ENCODE results near the gene LIX1L. TPM values are rescaled to one million over a fixed set of nuclear protein-coding genes. Genes with fewer than 3 reads are reported as not detected.
"Not testable (repeated sequence)": the region's sequence is repeated elsewhere in the genome, so short reads cannot be mapped to it uniquely, and the experiment has no call there.

Gene LIX1L
- total and polyA plus RNA-seq, 2 donors, result 13.1 to 22.0 TPM

DNA sequence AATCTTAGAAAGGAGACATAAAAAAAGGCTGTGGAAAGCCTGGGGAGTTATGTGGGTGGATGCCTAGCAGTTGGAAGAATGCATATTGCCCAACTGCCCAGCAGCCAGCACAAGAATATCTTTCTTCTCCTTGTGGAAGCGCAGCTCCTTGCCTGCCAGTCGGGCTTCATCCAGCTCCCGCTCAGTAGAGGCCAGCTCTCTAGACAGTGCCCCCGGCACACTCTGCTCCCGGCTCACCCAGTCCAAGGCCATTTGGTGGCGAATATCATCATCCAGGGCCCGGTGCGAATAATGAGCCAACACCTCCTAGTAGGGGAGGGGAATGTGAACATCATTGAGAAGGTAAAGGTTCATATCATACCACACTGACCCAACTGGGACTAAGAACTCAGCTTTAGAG, 21.6 kb downstream of the LIX1L start:
- H3K4me3 ChIP-seq (ENCODE audit: low read length in 2 of 2), result no peak overlapping the region
- no peaks in the 10 kb centered on the region for H3K27me3 ChIP-seq (ENCODE audit: control insufficient read depth in 2 of 2, insufficient read depth in 1 of 2, low read length in 1 of 2)
- H3K9me3 ChIP-seq (ENCODE audit: control insufficient read depth in 2 of 2, insufficient read depth in 1 of 2, low read length in 1 of 2), result no peaks in the 10 kb centered on the region
- 97% methylated on average over 8 of the region's 8 CpGs for WGBS
- DNase-seq (ENCODE audit: low read depth in 6 of 9, low spot score in 9 of 9), result no peak
- no peak overlapping the region for H3K27ac ChIP-seq (ENCODE audit: low read depth in 1 of 2, low read length in 1 of 2)
- peaks cover 0 to 4% of the 10 kb centered on the region in 2 donors for H3K4me1 ChIP-seq (ENCODE audit: control insufficient read depth in 2 of 2, insufficient read depth in 2 of 2, low read length in 2 of 2)
- H3K36me3 ChIP-seq (ENCODE audit: control insufficient read depth in 2 of 2, insufficient read depth in 2 of 2, low read length in 1 of 2), result peaks cover 13 to 28% of the 10 kb centered on the region in 2 donors

DNA sequence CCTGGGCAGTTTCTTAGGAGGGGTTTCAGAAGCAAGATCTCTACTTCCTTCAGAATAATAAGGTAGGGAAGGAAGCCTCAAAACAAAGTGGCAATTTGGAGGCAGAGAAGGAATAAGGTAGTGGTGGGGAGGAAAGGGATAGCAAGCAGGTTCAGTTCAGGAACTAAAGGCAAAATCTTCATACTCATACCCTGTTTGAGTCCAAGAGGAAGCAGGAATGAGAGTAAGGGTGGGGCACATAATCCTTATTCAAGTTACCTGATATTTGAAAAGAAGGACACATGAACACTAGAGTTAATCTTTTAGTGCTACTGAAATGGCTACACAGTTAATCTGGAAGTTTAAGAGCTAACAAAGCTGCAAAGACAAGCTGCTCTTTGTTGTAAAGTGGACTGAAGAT, 22.1 kb downstream of the LIX1L start:
- H3K27ac ChIP-seq (ENCODE audit: low read depth in 1 of 2, low read length in 1 of 2), result no peak overlapping the region

DNA sequence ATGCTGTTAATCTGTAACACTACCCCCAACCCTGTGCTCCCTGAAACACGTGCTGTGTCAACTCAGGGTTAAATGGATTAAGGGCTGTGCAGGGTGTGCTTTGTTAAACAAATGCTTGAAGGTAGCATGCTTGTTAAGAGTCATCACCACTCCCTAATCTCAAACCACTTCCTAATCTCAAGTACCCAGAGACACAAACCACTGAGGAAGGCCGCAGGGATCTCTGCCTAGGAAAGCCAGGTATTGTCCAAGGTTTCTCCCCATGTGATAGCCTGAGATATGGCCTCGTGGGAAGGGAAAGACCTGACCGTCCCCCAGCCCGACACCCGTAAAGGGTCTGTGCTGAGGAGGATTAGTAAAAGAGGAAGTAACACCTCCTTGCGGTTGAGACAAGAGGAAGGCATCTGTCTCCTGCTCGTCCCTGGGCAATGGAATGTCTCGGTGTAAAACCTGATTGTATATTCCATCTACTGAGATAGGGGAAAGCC, 25.3 kb downstream of the LIX1L start:
- Histone ChIP-seq H3K36me3 (ENCODE audit: control insufficient read depth in 2 of 2, insufficient read depth in 2 of 2, low read length in 1 of 2) (peaks cover 11 to 27% of the 10 kb centered on the region in 2 donors), H3K27ac (ENCODE audit: low read depth in 1 of 2, low read length in 1 of 2) (peak overlapping the region in 1 of 2 donors; percentile 47)
- H3K4me3 ChIP-seq (ENCODE audit: low read length in 2 of 2); H3K27me3 ChIP-seq (ENCODE audit: control insufficient read depth in 2 of 2, insufficient read depth in 1 of 2, low read length in 1 of 2); H3K9me3 ChIP-seq (ENCODE audit: control insufficient read depth in 2 of 2, insufficient read depth in 1 of 2, low read length in 1 of 2); H3K4me1 ChIP-seq (ENCODE audit: control insufficient read depth in 2 of 2, insufficient read depth in 2 of 2, low read length in 2 of 2): not testable (repeated sequence)
- DNase-seq (ENCODE audit: low read depth in 6 of 9, low spot score in 9 of 9), result peak in 1 of 9 donors; percentile 52
- 4% methylated on average over 9 of the region's 9 CpGs for WGBS

More for the DNA sequence above, 22.1 kb downstream of the LIX1L start:
- no peaks in the 10 kb centered on the region for H3K9me3 ChIP-seq (ENCODE audit: control insufficient read depth in 2 of 2, insufficient read depth in 1 of 2, low read length in 1 of 2)
- H3K36me3 ChIP-seq (ENCODE audit: control insufficient read depth in 2 of 2, insufficient read depth in 2 of 2, low read length in 1 of 2), result peaks cover 13 to 28% of the 10 kb centered on the region in 2 donors
- no peaks in the 10 kb centered on the region for H3K27me3 ChIP-seq (ENCODE audit: control insufficient read depth in 2 of 2, insufficient read depth in 1 of 2, low read length in 1 of 2)
- peaks cover 0 to 4% of the 10 kb centered on the region in 2 donors for H3K4me1 ChIP-seq (ENCODE audit: control insufficient read depth in 2 of 2, insufficient read depth in 2 of 2, low read length in 2 of 2)
- no peak overlapping the region for H3K4me3 ChIP-seq (ENCODE audit: low read length in 2 of 2)
- DNase-seq (ENCODE audit: low read depth in 6 of 9, low spot score in 9 of 9), result no peak

DNA sequence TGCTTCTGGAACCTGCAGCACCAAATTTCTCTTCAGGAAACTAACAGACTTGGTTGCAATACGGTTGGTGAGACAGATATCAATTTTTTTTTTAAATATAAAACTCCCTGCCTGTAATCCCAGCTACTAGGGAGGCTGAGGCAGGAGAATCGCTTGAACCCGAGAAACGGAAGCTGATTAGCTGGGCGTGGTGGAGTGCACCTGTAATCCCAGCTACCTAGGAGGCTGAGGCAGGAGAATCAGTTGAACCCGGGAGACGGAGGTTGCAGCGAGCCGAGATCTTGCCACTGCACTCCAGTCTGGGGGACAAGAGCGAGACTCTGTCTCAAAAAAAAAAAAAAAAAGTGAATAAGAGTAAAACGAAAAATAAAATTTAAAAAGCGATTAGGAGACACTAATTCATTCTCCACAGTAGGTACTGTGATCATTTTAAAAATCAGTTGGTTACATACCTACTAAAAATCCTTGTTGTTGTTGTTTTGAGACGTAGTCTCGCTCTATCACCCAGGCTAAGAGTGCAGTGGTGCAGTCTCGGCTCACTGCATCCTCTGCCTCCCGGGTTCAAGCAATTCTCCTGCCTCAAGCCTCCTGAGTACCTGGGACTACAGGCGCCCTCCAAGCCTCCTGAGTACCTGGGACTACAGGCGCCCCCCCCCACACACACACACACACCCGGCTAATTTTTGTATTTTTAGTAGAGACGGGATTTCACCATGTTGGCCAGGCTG, 29.7 kb downstream of the LIX1L start:
- H3K36me3 ChIP-seq (ENCODE audit: control insufficient read depth in 2 of 2, insufficient read depth in 2 of 2, low read length in 1 of 2), result peaks cover 10 to 16% of the 10 kb centered on the region in 2 donors
- 71% methylated on average over 20 of the region's 20 CpGs for WGBS
- peak in 1 of 9 donors; percentile 20 for DNase-seq (ENCODE audit: low read depth in 6 of 9, low spot score in 9 of 9)
- H3K27ac ChIP-seq (ENCODE audit: low read depth in 1 of 2, low read length in 1 of 2), result peak overlapping the region; percentile 97 to 99
- H3K9me3 ChIP-seq (ENCODE audit: control insufficient read depth in 2 of 2, insufficient read depth in 1 of 2, low read length in 1 of 2), result no peaks in the 10 kb centered on the region
- H3K27me3 ChIP-seq (ENCODE audit: control insufficient read depth in 2 of 2, insufficient read depth in 1 of 2, low read length in 1 of 2), result no peaks in the 10 kb centered on the region
- peaks cover 4 to 17% of the 10 kb centered on the region in 2 donors for H3K4me1 ChIP-seq (ENCODE audit: control insufficient read depth in 2 of 2, insufficient read depth in 2 of 2, low read length in 2 of 2)
- H3K4me3 ChIP-seq (ENCODE audit: low read length in 2 of 2), result peak overlapping the region; percentile 88 to 93

DNA sequence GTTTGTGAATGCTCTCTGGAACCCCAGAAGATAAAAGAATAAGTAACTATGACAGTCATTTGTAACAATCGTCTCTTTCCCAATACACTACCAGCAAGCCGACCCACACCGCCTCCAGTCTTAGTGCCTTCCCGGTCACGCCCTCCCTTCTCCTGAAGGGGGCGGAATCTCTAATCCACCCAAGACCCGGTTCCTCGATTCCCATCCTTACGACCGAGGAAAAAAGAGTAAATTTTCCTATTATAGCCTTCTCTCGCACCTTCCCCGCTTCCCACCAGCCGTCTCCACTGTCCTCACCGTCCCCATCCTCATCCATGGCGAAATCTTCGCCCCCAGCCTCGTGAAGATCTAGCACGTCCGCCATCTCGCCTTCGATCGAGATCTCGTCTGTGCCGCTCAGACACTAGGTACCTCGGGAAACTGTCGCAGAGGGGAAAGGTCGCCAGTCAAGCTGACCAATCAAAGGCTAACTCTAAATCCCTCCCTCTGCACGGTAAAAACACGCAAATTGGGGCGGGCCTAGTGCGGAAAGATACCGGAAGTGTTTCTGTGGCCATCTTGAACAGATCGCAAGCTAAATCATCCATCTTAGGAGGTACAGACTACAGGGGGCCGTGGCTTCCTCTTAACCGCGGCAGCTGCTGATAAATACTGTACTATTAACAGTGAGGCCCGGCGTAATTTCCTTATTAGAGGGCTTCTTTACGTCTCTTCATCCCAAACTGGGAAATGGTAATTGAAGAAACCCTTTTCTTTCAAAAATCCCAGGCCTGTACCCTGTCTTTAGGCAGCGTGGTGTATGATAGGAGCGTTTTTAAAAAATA, 30.5 kb downstream of the LIX1L start, which contains the start of gene RBM8A:
TSS of gene RBM8A (minus strand) at position 422 of the 824 bp plus-strand sequence. CDS start at position 364, 58 bp downstream.
- Histone ChIP-seq H3K9me3 (ENCODE audit: control insufficient read depth in 2 of 2, insufficient read depth in 1 of 2, low read length in 1 of 2) (no peaks in the 10 kb centered on the region), H3K4me1 (ENCODE audit: control insufficient read depth in 2 of 2, insufficient read depth in 2 of 2, low read length in 2 of 2) (peaks cover 4 to 14% of the 10 kb centered on the region in 2 donors)
- WGBS, result under 1% methylated on average over 41 of the region's 41 CpGs

DNA sequence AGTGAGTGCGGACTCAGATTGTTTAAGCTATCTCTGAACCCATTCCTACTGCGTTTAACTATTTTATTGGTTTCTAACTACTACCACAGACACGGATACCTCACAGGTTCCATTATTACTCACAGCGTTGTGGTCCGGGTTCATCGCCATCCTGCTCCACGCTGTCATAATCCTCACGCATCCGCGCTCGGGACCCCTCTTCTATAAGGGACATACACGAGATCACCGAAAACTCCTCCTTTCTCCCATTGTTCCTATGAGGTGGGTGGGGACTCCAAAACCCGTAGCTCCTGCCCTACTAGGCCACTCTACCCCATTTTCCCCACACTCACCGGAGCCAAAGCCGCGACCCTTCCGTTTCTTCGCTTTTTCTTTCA, 31.1 kb downstream of the LIX1L start:
- peak in 1 of 9 donors; percentile 36 for DNase-seq (ENCODE audit: low read depth in 6 of 9, low spot score in 9 of 9)
- H3K36me3 ChIP-seq (ENCODE audit: control insufficient read depth in 2 of 2, insufficient read depth in 2 of 2, low read length in 1 of 2), result peaks cover 10 to 15% of the 10 kb centered on the region in 2 donors
- peak overlapping the region; percentile 97 to 99 for H3K27ac ChIP-seq (ENCODE audit: low read depth in 1 of 2, low read length in 1 of 2)
- H3K4me1 ChIP-seq (ENCODE audit: control insufficient read depth in 2 of 2, insufficient read depth in 2 of 2, low read length in 2 of 2), result peaks cover 4 to 14% of the 10 kb centered on the region in 2 donors
- H3K27me3 ChIP-seq (ENCODE audit: control insufficient read depth in 2 of 2, insufficient read depth in 1 of 2, low read length in 1 of 2), result no peaks in the 10 kb centered on the region
- no peaks in the 10 kb centered on the region for H3K9me3 ChIP-seq (ENCODE audit: control insufficient read depth in 2 of 2, insufficient read depth in 1 of 2, low read length in 1 of 2)
- H3K4me3 ChIP-seq (ENCODE audit: low read length in 2 of 2), result peak overlapping the region; percentile 88 to 93
- 14% methylated on average over 19 of the region's 19 CpGs for WGBS

More for the DNA sequence above, 30.5 kb downstream of the LIX1L start, which contains the start of gene RBM8A:
- Histone ChIP-seq H3K27ac (ENCODE audit: low read depth in 1 of 2, low read length in 1 of 2) (peak within 1 kb of the TSS; percentile 97 to 99), H3K4me3 (ENCODE audit: low read length in 2 of 2) (peak within 1 kb of the TSS; percentile 88 to 93), H3K36me3 (ENCODE audit: control insufficient read depth in 2 of 2, insufficient read depth in 2 of 2, low read length in 1 of 2) (peaks cover 10 to 17% of the 10 kb centered on the region in 2 donors), H3K27me3 (ENCODE audit: control insufficient read depth in 2 of 2, insufficient read depth in 1 of 2, low read length in 1 of 2) (no peaks in the 10 kb centered on the region)
- DNase-seq (ENCODE audit: low read depth in 6 of 9, low spot score in 9 of 9), result peak; percentile 93 to 99 (median 98)

DNA sequence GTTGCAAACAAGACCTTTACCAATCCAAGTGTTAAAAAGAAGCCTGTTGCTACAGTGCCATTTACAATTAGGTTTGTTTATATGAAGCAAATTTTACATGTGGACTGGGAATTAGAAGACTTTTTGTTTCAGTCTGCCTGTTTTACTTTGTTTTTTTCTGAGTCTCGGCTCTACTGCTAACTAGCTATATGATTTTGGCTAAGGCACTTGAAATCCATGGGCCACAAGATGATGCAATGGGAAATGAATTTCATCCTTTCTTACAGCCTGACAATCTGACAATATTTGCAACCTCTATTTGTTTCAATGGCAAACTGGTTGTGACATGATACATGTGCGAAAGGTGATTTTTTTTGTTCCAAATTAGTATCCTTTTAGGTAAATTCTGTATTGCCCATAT, 35.6 kb downstream of the LIX1L start:
- 95% methylated on average over 2 of the region's 2 CpGs for WGBS
- Histone ChIP-seq H3K27me3 (ENCODE audit: control insufficient read depth in 2 of 2, insufficient read depth in 1 of 2, low read length in 1 of 2) (no peaks in the 10 kb centered on the region), H3K9me3 (ENCODE audit: control insufficient read depth in 2 of 2, insufficient read depth in 1 of 2, low read length in 1 of 2) (no peaks in the 10 kb centered on the region), H3K4me3 (ENCODE audit: low read length in 2 of 2) (no peak overlapping the region), H3K4me1 (ENCODE audit: control insufficient read depth in 2 of 2, insufficient read depth in 2 of 2, low read length in 2 of 2) (peaks cover 16 to 30% of the 10 kb centered on the region in 2 donors), H3K36me3 (ENCODE audit: control insufficient read depth in 2 of 2, insufficient read depth in 2 of 2, low read length in 1 of 2) (peaks cover 10 to 14% of the 10 kb centered on the region in 2 donors), H3K27ac (ENCODE audit: low read depth in 1 of 2, low read length in 1 of 2) (no peak overlapping the region)
- no peak for DNase-seq (ENCODE audit: low read depth in 6 of 9, low spot score in 9 of 9)

DNA sequence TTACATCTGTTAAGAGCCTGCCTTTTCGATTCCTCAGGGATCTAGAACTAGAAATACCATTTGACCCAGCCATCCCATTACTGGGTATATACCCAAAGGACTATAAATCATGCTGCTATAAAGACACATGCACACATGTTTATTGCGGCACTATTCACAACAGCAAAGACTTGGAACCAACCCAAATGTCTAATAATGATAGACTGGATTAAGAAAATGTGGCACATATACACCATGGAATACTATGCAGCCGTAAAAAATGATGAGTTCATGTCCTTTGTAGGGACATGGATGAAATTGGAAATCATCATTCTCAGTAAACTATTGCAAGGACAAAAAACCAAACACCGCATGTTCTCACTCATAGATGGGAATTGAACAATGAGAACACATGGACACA, 37.5 kb downstream of the LIX1L start:
- H3K27ac ChIP-seq (ENCODE audit: low read depth in 1 of 2, low read length in 1 of 2); H3K4me3 ChIP-seq (ENCODE audit: low read length in 2 of 2); DNase-seq (ENCODE audit: low read depth in 6 of 9, low spot score in 9 of 9); H3K9me3 ChIP-seq (ENCODE audit: control insufficient read depth in 2 of 2, insufficient read depth in 1 of 2, low read length in 1 of 2); H3K27me3 ChIP-seq (ENCODE audit: control insufficient read depth in 2 of 2, insufficient read depth in 1 of 2, low read length in 1 of 2): not testable (repeated sequence)
- peaks cover 4 to 14% of the 10 kb centered on the region in 2 donors for H3K36me3 ChIP-seq (ENCODE audit: control insufficient read depth in 2 of 2, insufficient read depth in 2 of 2, low read length in 1 of 2)
- H3K4me1 ChIP-seq (ENCODE audit: control insufficient read depth in 2 of 2, insufficient read depth in 2 of 2, low read length in 2 of 2), result peaks cover 12 to 21% of the 10 kb centered on the region in 2 donors
- 99% methylated on average over 2 of the region's 4 CpGs for WGBS

Data from thymus (tissue), 11 donors.